HL-60 (cell line): Measurements from ENCODE around the gene FTH1.

Experiments used
- GABPA ChIP-seq: IDR thresholded peaks from 2 replicates; pipeline ENCODE4 v1.6.1; 2012; ENCODE audit warnings: low read depth
- POLR2AphosphoS5 ChIP-seq: IDR thresholded peaks from 2 replicates; pipeline ENCODE4 v1.6.1; 2012; ENCODE audit warnings: low read depth
- REST ChIP-seq: IDR thresholded peaks from 2 replicates; pipeline ENCODE4 v1.6.1; 2012; ENCODE audit warnings: low read depth; ENCODE audit not compliant: insufficient replicate concordance
- TF ChIP-seq, protein P1 (sequence below): IDR thresholded peaks from one replicate; pipeline ENCODE4 v1.5.1; 2011; ENCODE audit warnings: low read length, control low read depth, inconsistent platforms; ENCODE audit not compliant: insufficient read depth

- TF ChIP-seq, protein P1, sequence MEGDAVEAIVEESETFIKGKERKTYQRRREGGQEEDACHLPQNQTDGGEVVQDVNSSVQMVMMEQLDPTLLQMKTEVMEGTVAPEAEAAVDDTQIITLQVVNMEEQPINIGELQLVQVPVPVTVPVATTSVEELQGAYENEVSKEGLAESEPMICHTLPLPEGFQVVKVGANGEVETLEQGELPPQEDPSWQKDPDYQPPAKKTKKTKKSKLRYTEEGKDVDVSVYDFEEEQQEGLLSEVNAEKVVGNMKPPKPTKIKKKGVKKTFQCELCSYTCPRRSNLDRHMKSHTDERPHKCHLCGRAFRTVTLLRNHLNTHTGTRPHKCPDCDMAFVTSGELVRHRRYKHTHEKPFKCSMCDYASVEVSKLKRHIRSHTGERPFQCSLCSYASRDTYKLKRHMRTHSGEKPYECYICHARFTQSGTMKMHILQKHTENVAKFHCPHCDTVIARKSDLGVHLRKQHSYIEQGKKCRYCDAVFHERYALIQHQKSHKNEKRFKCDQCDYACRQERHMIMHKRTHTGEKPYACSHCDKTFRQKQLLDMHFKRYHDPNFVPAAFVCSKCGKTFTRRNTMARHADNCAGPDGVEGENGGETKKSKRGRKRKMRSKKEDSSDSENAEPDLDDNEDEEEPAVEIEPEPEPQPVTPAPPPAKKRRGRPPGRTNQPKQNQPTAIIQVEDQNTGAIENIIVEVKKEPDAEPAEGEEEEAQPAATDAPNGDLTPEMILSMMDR, result no peak
- TF ChIP-seq POLR2AphosphoS5 (no peak), REST (no peak), GABPA (no peak)
Measured at GRCh38 chr11:62010935-62011528, 43.6 kb upstream of the FTH1 start.
